DND-41 (cell line): Measurements from ENCODE around the gene SLC30A10.

ENCODE experiments used
- CTCF ChIP-seq: IDR thresholded peaks from 2 replicates; pipeline ENCODE4 v1.5.1; 2012; ENCODE audit warnings: borderline replicate concordance, low read length, moderate library complexity, mild to moderate bottlenecking; ENCODE audit not compliant: poor library complexity, severe bottlenecking; ENCODE audit errors: extremely low read depth
- EZH2 ChIP-seq: IDR thresholded peaks from 3 replicates; pipeline ENCODE4 v1.6.1; 2012; ENCODE audit warnings: borderline replicate concordance, low read depth, mild to moderate bottlenecking, moderate library complexity, low read length, inconsistent platforms; ENCODE audit not compliant: severe bottlenecking

- no peak for TF ChIP-seq CTCF
- no peak for TF ChIP-seq EZH2
Observed at GRCh38 chr1:219945795-219946194, 17.4 kb upstream of the SLC30A10 start.
